Measurements from ENCODE around the gene MLYCD.

- no peak for TF ChIP-seq POLR2A (IDR thresholded peaks at IDR 0.05)
- no peak for TF ChIP-seq CTCF (IDR thresholded peaks at IDR 0.05)
Observed at GRCh38 chr16:83973077-83973476, 74.2 kb downstream of the MLYCD start.
